Activated T-cell treated with anti-CD3 and anti-CD28 coated beads for 48 hours (primary cell): Measurements from ENCODE around the gene POLR2L.

ENCODE experiments used
- DNase-seq: peaks from one replicate; pipeline ENCODE4 v3.0.0-alpha.2; 2020; ENCODE audit warnings: low read depth

Gene POLR2L

DNA sequence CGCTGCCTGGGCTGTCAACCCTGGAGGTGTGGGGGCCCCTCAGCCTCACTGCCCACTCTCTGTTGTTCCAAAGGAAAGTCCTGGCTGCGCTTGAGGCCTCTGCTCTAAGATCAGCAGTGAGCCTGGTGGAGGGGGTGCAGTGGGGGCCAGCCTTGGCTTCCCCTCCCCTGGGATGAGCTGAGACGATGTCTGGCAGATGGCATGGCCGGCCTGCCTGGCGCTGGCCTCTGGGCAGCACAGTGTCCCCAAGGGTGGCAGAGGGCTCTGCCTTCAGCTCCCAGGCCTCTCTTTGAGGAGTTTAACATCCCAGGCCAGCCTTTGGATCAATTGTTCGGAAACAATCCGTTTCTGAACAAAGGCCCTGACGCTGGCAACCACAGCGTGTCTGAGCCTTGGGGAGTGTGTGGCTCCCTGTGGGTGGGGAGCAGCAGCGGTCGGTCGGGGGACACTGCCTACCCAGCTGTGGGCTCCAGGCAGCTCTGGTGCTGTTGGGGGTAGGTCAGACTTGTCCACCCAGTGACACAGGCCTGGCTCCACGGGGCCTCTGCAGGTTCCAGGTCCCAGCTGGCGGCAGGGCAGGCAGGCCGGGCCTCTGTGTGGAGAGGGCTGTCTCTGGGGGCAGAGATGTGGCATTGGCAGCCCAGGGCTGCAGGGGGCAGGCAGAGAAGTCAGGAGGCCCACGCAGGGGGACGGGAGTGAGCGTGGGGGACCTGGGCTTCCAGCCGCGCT lies 12.4 kb upstream of the POLR2L start:
- no peak for DNase-seq

GRCh38 chr11:853682-854448 lies 11.5 kb upstream of the POLR2L start:
- DNase-seq: no peak

DNA sequence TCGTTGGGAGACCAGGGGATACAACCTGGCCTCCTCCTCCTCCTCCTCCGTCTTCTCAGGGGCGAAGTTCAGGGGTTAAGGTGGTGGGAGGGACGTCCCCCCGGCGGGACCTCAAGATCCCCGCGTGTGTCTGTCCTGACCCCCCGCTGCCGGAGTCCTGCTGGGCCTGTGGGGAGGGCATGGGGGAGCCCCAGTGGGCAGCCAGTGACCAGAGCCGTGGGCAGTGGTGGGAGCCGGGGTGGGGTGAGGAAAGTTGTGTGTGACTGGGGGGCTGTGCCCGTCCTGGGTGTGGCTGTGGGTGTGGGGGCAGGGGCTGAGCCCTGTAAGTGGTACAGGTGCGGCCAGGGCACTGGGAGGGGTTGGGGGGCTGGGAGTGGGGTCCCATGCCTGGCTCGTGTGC lies 10.4 kb upstream of the POLR2L start:
- no peak for DNase-seq

GRCh38 chr11:850775-851763 lies 8.7 kb upstream of the POLR2L start:
- DNase-seq: no peak

DNA sequence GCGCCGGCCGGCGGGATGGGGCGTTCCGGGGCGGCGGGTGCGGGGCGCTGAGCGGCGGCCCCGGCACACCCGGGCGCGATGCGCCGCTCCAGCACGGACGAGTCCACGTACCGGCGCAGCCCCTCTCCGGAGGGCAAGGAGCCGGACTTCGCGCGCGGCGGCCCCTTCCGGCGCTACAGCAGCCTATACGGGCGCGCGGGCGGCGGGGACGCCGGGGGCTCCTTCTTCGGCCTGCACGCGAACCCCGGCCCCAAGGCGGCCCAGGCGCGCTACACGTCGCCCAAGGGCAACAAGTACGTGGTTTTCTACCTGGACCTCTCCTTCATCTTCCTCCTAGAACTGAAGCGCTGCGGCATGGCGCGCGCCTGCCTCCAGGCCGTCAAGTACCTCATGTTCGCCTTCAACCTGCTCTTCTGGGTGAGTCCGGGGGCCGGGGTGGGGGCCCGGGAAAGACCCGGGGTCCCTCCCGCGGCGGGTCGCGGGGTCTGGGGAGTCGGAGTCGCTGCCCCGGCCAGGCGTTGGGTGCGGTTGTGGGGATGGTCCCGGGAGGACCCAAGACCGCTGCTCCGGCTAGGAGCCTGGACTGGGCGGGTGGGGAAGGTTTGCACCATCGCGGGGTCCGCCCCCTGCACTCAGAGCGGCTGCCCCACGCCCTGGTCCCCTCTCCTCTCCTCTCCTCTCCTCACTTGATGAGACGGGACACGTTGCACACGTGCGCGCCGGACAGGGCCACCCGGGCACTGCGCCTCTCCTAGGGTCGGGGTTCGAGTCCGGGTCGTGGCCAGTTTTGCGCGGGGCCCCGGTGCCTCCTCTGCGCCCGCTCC lies 7.8 kb upstream of the POLR2L start:
- DNase-seq: no peak

- DNase-seq: no peak
Observed at GRCh38 chr11:849104-849824, 6.9 kb upstream of the POLR2L start.

- peak; percentile 63 for DNase-seq
Observed at GRCh38 chr11:848380-848931, 6.1 kb upstream of the POLR2L start.

- no peak for DNase-seq
Observed at GRCh38 chr11:847876-848275, 5.5 kb upstream of the POLR2L start.

DNA sequence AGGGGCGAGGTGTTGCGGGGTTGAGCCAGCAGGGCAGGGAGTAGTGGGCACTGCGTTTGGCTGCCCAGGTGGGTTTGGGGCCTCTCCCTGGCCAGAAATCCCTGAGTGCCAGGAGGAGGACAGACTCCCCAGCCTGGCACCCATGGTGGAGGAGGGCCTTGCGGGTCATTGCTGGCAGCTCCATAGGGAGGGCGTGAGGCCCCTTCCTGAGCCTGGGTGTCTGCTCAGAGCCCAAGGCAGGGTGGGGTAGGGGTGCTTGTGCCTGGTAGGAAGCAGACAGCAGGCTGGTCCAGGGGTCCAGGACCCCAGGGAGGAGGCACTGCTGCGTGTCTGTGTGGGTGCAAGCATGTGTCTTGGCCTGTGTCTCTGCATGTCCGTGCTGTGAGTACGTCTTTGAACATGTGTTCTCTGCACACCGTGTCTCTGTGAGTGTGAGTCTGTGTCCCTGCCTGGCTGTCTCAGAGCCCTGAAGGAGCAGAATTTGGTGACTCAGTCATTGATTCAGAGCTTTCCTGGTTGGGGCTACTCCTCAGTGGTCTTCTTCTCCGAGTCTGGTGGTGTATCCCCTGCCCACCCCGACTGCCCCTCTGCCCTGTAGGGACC lies 4.3 kb upstream of the POLR2L start:
- DNase-seq: no peak

DNA sequence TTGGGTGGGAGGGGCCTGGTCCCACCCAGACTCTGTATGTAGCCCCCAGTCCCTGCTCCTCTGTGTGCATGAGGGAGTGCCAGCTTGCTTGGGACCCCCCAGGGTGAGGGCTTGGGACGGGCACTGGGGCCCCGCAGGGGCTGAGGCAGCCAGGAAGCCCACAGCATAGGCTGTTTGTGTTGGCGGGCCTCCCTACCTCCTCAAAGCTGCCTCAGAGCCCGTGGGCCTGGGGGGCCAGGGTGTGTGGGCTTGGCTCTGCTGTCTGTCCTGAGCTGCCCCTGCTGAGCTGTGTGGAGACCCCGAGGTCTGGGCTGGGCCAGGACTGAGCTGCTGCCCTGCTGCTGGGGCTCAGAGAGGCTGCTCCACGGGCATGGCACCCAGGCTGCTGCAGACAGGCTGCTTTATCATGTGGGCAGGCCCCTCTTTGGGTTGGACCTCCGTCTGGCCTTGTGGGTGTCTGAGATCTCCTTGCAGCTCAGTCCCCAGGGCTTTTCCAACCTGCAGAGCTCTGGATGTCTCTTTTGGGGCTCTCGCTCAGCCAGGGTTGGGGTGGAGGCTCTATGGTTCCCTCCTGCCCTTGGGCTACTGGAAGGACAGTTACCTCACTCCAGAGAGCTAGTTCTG lies 3.7 kb upstream of the POLR2L start:
- DNase-seq: no peak

DNA sequence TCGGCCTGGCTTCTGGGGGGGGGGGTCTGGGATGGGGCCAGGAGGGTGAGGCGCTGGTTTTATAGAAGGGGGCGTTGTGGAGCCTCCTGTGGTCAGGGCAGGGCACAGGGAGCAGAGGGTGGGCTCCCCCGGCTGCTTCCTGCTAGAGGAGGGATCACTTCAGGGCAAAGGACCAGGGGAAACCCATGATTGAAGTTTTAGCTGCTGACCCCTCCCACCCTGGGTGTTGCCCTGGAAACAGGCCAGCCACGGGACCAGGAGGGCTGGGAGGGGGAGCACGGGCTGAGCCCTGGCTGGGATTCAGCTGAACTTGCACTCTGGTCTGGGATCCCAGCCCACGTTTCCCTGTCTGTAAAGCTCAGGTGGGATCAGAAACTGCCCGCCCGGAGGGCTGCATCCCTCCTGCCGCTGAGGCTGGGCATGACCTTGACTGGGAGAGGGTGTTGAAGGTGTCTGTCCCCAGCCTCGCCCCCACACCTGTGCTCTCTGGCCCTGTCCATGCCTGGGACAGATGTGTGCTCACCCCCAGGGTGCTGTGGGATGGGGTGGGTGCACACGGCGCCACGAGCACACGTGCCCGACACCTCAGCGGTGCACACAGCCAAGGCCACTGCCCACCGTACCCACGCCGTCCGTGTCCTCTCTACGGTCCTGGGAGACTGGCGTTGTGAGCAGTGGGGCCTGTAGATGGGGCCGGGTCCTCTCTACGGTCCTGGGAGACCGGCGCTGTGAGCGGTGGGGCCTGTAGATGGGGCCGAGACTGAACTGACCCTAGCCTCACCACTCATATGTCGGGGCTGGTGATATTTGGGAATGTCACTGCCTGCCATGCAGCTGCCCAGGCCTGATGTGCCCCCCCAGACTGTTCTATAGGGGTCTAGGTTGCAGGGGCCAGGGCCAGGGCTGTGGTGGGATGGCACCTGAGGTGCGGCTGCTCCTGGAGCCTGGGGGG lies 2.6 kb upstream of the POLR2L start:
- no peak for DNase-seq

DNA sequence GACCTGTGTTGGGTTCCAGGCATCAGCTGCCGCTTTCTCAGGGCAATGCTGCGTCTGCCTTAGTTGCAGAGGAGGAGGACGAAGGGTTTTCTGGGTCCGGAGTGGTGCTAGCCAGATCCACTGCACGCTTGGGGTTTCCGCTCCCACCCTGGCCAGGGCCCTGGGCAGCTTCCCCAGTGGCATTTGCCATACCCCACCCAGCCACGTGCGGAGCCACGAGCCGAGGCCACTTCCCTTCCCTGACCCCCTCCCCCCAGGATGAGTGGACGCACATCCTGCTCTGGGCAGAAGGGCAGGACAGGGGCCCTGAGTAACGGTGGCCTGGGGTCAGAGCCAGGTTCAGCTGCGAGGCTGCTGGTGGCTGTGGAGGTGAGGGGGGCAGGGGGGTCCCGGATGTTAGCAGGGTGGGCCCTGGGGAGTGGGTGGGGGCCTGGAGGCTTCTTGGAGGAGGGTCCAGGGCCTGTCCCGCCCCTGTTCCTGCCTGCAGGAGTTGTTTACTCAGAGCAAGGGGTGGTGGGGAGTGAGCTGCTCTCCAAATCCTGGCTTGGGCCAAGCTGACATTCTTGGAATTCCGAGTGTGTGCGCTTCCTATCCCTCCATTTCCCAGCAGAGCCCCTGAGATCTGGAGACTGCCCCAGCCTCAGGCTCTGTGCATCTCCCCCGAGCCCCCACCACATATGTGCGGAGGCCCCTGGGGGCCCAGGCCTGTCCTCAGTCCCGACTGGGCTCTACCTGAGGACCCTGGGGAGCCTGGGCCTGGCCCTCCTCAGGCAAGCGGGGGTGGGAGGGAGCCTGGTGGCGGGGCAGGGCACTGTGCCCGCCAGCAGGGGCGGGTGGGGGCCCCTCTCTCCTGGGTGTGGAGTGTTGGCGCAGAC lies 1.7 kb upstream of the POLR2L start:
- DNase-seq: no peak

DNA sequence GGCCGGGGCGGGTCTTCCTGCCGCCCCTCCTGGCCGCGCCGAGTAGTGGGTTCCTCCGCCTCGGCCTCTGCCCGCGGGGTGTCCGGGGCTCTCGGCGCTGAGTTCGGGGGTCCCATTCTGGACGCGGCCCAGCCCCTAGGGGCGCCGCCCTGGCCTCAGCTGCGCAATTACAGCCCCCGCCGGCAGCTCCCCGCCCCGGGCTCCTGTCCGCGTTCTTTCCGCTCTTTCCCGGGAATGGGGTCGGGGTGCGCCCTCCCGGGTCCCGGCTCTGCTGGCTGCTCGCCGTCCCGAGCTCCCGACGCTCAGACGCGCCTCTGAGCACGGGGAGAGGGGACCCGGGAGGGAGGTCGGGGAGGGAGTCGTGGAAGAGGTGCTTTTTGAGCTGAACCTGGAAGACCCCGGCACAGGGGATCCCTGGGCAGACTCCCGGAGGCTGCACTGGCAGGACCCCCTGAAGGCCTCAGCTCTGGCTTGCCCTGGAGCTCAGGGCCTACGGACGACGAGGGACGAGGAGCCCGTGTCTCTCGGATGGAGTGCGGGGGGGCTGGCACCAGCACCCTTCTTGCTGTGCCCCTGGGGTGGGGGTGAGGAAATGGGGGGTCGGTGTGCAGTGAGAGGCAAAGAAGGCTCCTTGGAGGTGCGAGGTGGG lies 881 bp upstream of the POLR2L start:
- no peak for DNase-seq

GRCh38 chr11:841981-842369 lies 354 bp downstream of the POLR2L start:
- DNase-seq: no peak

GRCh38 chr11:839875-840617 lies 2.3 kb downstream of the POLR2L start:
- no peak for DNase-seq

GRCh38 chr11:839280-839623 lies 3.1 kb downstream of the POLR2L start:
- DNase-seq: no peak
